Measurements from ENCODE around the gene SEPTIN2.

- TF ChIP-seq SUZ12 (IDR thresholded peaks at IDR 0.05; ENCODE audit: extremely low read depth, insufficient read depth, insufficient read length) (no peak), ZNF274 (IDR thresholded peaks at IDR 0.05; ENCODE audit: low read depth, low read length) (no peak), YY1 (IDR thresholded peaks at IDR 0.05; ENCODE audit: insufficient read depth, insufficient read length) (no peak)
Observed at GRCh38 chr2:241274127-241274526, 41.6 kb upstream of the SEPTIN2 start.

All from NT2/D1 (cell line).